ENCODE results near the gene GPR4. TPM values are rescaled to one million over a fixed set of nuclear protein-coding genes. Genes with fewer than 3 reads are reported as not detected.
"Not testable (repeated sequence)": the region's sequence is repeated elsewhere in the genome, so short reads cannot be mapped to it uniquely, and the experiment has no call there.

GPR4 gene
- total and polyA plus RNA-seq, 2 experiments from 2014 or later = 0.10 TPM; not detected in 1

GRCh38 chr19:45629704-45630103 lies 27.7 kb upstream of the GPR4 start:
- H3K9me3 ChIP-seq (ENCODE audit: low read depth) = no peaks in the 10 kb centered on the region
- H3K27ac ChIP-seq = no peak overlapping the region
- no peak overlapping the region for H2AFZ ChIP-seq
- H3K79me2 ChIP-seq = no peaks in the 10 kb centered on the region
- no peak overlapping the region for H3K4me2 ChIP-seq
- H3K4me1 ChIP-seq (ENCODE audit: insufficient read depth) = no peaks in the 10 kb centered on the region
- no peak overlapping the region for H3K4me3 ChIP-seq
- 89% methylated on average over 4 of the region's 4 CpGs for WGBS (ENCODE audit: low lambda C conversion rate, missing lambda C conversion rate)
- H3K9me2 ChIP-seq (replicated peaks; ENCODE audit: insufficient read depth) = no peaks in the 10 kb centered on the region
- H3K36me3 ChIP-seq (replicated peaks; ENCODE audit: insufficient read depth, low read depth) = no peaks in the 10 kb centered on the region
- DNase-seq (ENCODE audit: low spot score) = no peak
- TF ChIP-seq, protein P1, sequence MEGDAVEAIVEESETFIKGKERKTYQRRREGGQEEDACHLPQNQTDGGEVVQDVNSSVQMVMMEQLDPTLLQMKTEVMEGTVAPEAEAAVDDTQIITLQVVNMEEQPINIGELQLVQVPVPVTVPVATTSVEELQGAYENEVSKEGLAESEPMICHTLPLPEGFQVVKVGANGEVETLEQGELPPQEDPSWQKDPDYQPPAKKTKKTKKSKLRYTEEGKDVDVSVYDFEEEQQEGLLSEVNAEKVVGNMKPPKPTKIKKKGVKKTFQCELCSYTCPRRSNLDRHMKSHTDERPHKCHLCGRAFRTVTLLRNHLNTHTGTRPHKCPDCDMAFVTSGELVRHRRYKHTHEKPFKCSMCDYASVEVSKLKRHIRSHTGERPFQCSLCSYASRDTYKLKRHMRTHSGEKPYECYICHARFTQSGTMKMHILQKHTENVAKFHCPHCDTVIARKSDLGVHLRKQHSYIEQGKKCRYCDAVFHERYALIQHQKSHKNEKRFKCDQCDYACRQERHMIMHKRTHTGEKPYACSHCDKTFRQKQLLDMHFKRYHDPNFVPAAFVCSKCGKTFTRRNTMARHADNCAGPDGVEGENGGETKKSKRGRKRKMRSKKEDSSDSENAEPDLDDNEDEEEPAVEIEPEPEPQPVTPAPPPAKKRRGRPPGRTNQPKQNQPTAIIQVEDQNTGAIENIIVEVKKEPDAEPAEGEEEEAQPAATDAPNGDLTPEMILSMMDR (IDR thresholded peaks at IDR 0.05; ENCODE audit: poor library complexity) = no peak
- TF ChIP-seq EZH2phosphoT487 (IDR thresholded peaks at IDR 0.05; ENCODE audit: low read depth, severe bottlenecking, unreplicated experiment) = no peak
- TF ChIP-seq EZH2 (IDR thresholded peaks at IDR 0.05; ENCODE audit: borderline replicate concordance) = no peak
- no peaks in the 10 kb centered on the region for H4K20me1 ChIP-seq (ENCODE audit: insufficient read depth, poor library complexity, severe bottlenecking)
- H3K27me3 ChIP-seq = no peaks in the 10 kb centered on the region

DNA sequence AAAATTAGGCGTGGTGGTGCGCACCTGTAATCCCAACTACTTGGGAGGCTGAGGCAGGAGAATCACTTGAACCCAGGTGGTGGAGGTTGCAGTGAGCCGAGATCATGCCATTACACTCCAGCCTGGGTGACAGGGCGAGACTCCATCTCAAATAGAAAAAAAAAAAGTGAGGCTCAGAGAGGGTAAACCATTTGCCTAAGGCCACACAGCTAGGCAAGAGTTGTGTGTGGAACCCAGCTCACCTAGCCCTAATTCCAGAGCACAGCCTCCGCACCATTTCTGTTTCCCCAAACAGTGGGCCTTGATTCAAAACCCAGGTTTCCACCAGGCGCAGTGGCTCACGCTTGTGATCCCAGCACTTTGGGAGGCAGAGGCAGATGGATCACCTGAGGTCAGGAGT lies 26.2 kb upstream of the GPR4 start:
- not testable (repeated sequence) for H3K4me3 ChIP-seq; H3K9me2 ChIP-seq (replicated peaks; ENCODE audit: insufficient read depth); H3K36me3 ChIP-seq (replicated peaks; ENCODE audit: insufficient read depth, low read depth); H2AFZ ChIP-seq; H3K9me3 ChIP-seq (ENCODE audit: low read depth); H3K4me1 ChIP-seq (ENCODE audit: insufficient read depth); H3K4me2 ChIP-seq; H3K27me3 ChIP-seq; DNase-seq (ENCODE audit: low spot score); H3K27ac ChIP-seq; H4K20me1 ChIP-seq (ENCODE audit: insufficient read depth, poor library complexity, severe bottlenecking); H3K79me2 ChIP-seq
- 92% methylated on average over 7 of the region's 7 CpGs for WGBS (ENCODE audit: low lambda C conversion rate, missing lambda C conversion rate)

GRCh38 chr19:45623984-45624383 lies 22.0 kb upstream of the GPR4 start:
- Histone ChIP-seq H2AFZ (no peak overlapping the region), H3K4me3 (no peak overlapping the region), H3K9me3 (ENCODE audit: low read depth) (no peaks in the 10 kb centered on the region), H4K20me1 (ENCODE audit: insufficient read depth, poor library complexity, severe bottlenecking) (no peaks in the 10 kb centered on the region), H3K79me2 (no peaks in the 10 kb centered on the region), H3K27me3 (no peaks in the 10 kb centered on the region), H3K27ac (no peak overlapping the region), H3K9me2 (replicated peaks; ENCODE audit: insufficient read depth) (no peaks in the 10 kb centered on the region), H3K4me1 (ENCODE audit: insufficient read depth) (no peaks in the 10 kb centered on the region), H3K36me3 (replicated peaks; ENCODE audit: insufficient read depth, low read depth) (no peaks in the 10 kb centered on the region), H3K4me2 (no peak overlapping the region)
- no peak for DNase-seq (ENCODE audit: low spot score)
- TF ChIP-seq, protein P1 (IDR thresholded peaks at IDR 0.05; ENCODE audit: poor library complexity) = no peak
- TF ChIP-seq EZH2phosphoT487 (IDR thresholded peaks at IDR 0.05; ENCODE audit: low read depth, severe bottlenecking, unreplicated experiment) (no peak), EZH2 (IDR thresholded peaks at IDR 0.05; ENCODE audit: borderline replicate concordance) (no peak)
- 96% methylated on average over 1 of the region's 1 CpG for WGBS (ENCODE audit: low lambda C conversion rate, missing lambda C conversion rate)

- Histone ChIP-seq H3K9me2 (replicated peaks; ENCODE audit: insufficient read depth) (no peaks in the 10 kb centered on the region), H4K20me1 (ENCODE audit: insufficient read depth, poor library complexity, severe bottlenecking) (no peaks in the 10 kb centered on the region), H3K4me3 (no peak overlapping the region), H3K27ac (no peak overlapping the region), H3K36me3 (replicated peaks; ENCODE audit: insufficient read depth, low read depth) (no peaks in the 10 kb centered on the region), H3K27me3 (no peaks in the 10 kb centered on the region), H3K9me3 (ENCODE audit: low read depth) (no peaks in the 10 kb centered on the region), H3K4me2 (no peak overlapping the region), H2AFZ (no peak overlapping the region), H3K4me1 (ENCODE audit: insufficient read depth) (no peaks in the 10 kb centered on the region), H3K79me2 (no peaks in the 10 kb centered on the region)
- 95% methylated on average over 6 of the region's 6 CpGs for WGBS (ENCODE audit: low lambda C conversion rate, missing lambda C conversion rate)
- DNase-seq (ENCODE audit: low spot score) = no peak
- TF ChIP-seq EZH2phosphoT487 (IDR thresholded peaks at IDR 0.05; ENCODE audit: low read depth, severe bottlenecking, unreplicated experiment) (no peak), EZH2 (IDR thresholded peaks at IDR 0.05; ENCODE audit: borderline replicate concordance) (no peak)
- TF ChIP-seq, protein P1 (IDR thresholded peaks at IDR 0.05; ENCODE audit: poor library complexity) = no peak
These were observed 20.0 kb upstream of the GPR4 start for GRCh38 chr19:45621976-45622503.

Measured in hepatocyte (in vitro differentiated cells).